HG02798 (cell line): ENCODE results near the gene PODXL2.
A peak's percentile ranks its signal among the peaks of the same experiment; 100 is the strongest.
"Not testable (repeated sequence)": the region's sequence is repeated elsewhere in the genome, so short reads cannot be mapped to it uniquely, and the experiment has no call there.

Source experiments
- ATAC-seq: cut with Tn5 transposase; IDR thresholded peaks from one replicate; pipeline ENCODE4 v1.9.1; 2021; ENCODE audit warnings: mild to moderate bottlenecking; ENCODE audit not compliant: unreplicated experiment, poor library complexity

Gene PODXL2

GRCh38 chr3:127652246-127652995 is 23.4 kb downstream of the PODXL2 start:
- no peak for ATAC-seq

- ATAC-seq, result no peak
Measured at GRCh38 chr3:127654374-127654773, 25.4 kb downstream of the PODXL2 start.

GRCh38 chr3:127654993-127655392 is 26.0 kb downstream of the PODXL2 start:
- not testable (repeated sequence) for ATAC-seq

- ATAC-seq, result no peak
Measured at GRCh38 chr3:127655641-127656040, 26.7 kb downstream of the PODXL2 start.

- ATAC-seq, result no peak
Measured at GRCh38 chr3:127656906-127657305, 27.9 kb downstream of the PODXL2 start.

- ATAC-seq, result no peak
Measured at GRCh38 chr3:127658234-127658633, 29.2 kb downstream of the PODXL2 start.

- no peak for ATAC-seq
Measured at GRCh38 chr3:127660621-127661251, 31.8 kb downstream of the PODXL2 start.

GRCh38 chr3:127661600-127661999 is 32.6 kb downstream of the PODXL2 start:
- ATAC-seq, result no peak

GRCh38 chr3:127662001-127662469 is 33.0 kb downstream of the PODXL2 start:
- no peak for ATAC-seq

GRCh38 chr3:127663151-127663550 is 34.2 kb downstream of the PODXL2 start:
- no peak for ATAC-seq

- ATAC-seq, result no peak
Measured at GRCh38 chr3:127665165-127665564, 36.2 kb downstream of the PODXL2 start.

- no peak for ATAC-seq
Measured at GRCh38 chr3:127665586-127665985, 36.6 kb downstream of the PODXL2 start.

- ATAC-seq, result no peak
Measured at GRCh38 chr3:127666676-127667075, 37.7 kb downstream of the PODXL2 start.

GRCh38 chr3:127667119-127667681 is 38.2 kb downstream of the PODXL2 start:
- no peak for ATAC-seq

GRCh38 chr3:127668906-127669305 is 39.9 kb downstream of the PODXL2 start:
- ATAC-seq, result no peak

- ATAC-seq, result no peak
Measured at GRCh38 chr3:127669541-127670228, 40.7 kb downstream of the PODXL2 start.

GRCh38 chr3:127670229-127670559 is 41.2 kb downstream of the PODXL2 start:
- ATAC-seq, result no peak

GRCh38 chr3:127670761-127671522 is 42.0 kb downstream of the PODXL2 start:
- ATAC-seq, result no peak

- peak; percentile 12 for ATAC-seq
Measured at GRCh38 chr3:127671523-127672428, 42.8 kb downstream of the PODXL2 start.
